HG03442 (cell line): Measurements from ENCODE around the gene CPHXL2.

Source experiments
- ATAC-seq: cut with Tn5 transposase; IDR thresholded peaks from one replicate; pipeline ENCODE4 v1.9.1; 2021; ENCODE audit warnings: mild to moderate bottlenecking, moderate library complexity; ENCODE audit not compliant: unreplicated experiment

Gene CPHXL2

GRCh38 chr16:75644240-75645012, 32.4 kb downstream of the CPHXL2 start:
- ATAC-seq, result no peak

DNA sequence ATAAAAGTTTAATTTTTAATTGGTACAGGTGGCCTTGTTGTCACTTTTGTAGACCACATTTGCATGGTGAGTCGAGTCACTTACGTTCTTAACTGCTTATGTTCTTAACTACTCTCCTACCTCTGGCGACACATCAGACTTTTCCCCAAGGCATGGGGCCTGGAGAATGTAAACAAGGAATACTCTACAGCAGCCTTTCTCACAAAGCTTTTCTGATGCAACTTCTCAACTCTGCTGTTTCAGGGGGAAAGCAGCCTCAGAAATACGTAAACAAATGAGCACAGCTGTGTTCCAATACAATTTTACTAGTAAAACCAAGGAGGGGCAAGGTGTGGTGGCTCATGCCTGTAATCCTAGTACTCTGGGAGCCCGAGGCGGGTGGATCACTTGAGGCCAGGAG, 36.2 kb downstream of the CPHXL2 start:
- ATAC-seq, result no peak

GRCh38 chr16:75635036-75635435, 41.8 kb downstream of the CPHXL2 start:
- ATAC-seq, result no peak

GRCh38 chr16:75632857-75633256, 44.0 kb downstream of the CPHXL2 start:
- ATAC-seq, result no peak

GRCh38 chr16:75630052-75630451, 46.8 kb downstream of the CPHXL2 start:
- ATAC-seq, result no peak

- no peak for ATAC-seq
Measured at GRCh38 chr16:75629132-75629531, 47.7 kb downstream of the CPHXL2 start.

- ATAC-seq, result no peak
Measured at GRCh38 chr16:75628351-75628750, 48.5 kb downstream of the CPHXL2 start.

GRCh38 chr16:75627851-75628250, 49.0 kb downstream of the CPHXL2 start:
- ATAC-seq, result no peak

GRCh38 chr16:75626806-75627205, 50.0 kb downstream of the CPHXL2 start:
- ATAC-seq, result no peak

GRCh38 chr16:75624921-75625334, 51.9 kb downstream of the CPHXL2 start:
- ATAC-seq, result no peak

- peak; percentile 92 for ATAC-seq
Measured at GRCh38 chr16:75622761-75623605, 53.8 kb downstream of the CPHXL2 start, which contains the start of gene ADAT1. TSS of gene ADAT1 (minus strand) at chr16:75623281. CDS start at chr16:75620799, 2,482 bp downstream.

- no peak for ATAC-seq
Measured at GRCh38 chr16:75621170-75621477, 55.7 kb downstream of the CPHXL2 start.

- no peak for ATAC-seq
Measured at GRCh38 chr16:75620326-75621169, 56.3 kb downstream of the CPHXL2 start.

- no peak for ATAC-seq
Measured at GRCh38 chr16:75618780-75619179, 58.0 kb downstream of the CPHXL2 start.

DNA sequence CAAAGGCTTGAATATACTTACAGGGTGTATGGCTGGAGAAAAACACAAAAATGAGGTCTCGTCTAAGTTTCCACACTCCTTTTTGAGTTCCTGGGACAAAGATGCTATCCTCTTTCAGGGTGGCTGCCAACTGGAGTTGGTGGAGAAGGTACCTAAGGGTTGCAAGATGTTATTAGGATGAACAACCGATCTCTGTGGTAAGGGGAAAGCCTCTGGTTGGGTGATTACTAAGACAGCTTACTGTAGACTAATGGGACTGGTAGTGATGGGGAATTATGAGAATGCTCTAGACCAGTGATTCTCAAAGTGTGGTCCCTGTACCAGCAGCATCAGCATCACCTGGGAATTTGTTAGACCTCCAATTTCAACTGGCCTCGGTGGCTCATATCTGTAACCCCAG, 59.7 kb downstream of the CPHXL2 start:
- no peak for ATAC-seq

DNA sequence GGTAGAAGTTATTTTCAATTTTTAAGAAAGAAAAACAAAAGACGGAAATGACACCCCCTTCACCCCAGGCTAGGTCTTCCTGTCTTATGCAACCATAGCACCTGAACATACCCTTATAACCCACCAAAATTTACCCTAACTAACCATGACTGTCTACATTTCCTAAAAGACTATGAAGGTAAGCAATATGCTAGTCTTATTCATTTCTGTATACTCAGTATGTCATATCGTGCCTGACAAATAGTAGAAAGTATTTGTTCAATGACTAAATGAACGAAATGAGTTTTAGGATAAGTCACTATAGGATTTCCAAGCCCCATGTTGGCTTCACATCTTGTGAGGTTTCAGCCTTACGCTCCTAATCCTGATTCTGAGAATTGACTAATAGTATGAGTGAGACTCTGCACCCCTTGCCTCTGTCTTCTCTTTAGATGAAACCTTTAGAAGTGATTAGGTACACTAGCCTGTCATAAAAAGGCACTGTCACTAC, 60.2 kb downstream of the CPHXL2 start:
- ATAC-seq, result no peak

DNA sequence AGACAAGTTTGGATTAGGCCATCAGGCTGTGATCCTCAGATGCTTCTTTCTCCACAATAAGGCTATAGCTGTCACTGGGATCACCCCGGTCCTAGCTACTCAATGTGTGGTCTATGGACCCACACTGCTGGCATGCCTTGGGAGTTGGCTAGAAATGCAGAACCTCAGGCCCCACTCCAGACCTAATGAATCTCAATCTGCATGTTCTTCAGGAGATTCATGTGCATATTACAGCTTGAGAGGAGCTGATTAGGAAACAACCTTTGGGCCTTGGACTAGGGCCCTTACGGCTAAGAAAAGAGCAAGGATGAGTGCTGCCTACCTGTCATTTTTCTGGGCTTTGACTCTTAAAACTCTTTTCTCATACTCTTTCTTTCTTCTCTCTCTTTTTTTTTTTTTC, 61.2 kb downstream of the CPHXL2 start:
- ATAC-seq, result no peak

GRCh38 chr16:75614066-75614897, 62.5 kb downstream of the CPHXL2 start:
- no peak for ATAC-seq
